ENCODE measurements around the gene CEACAM16.

The CEACAM16 gene

DNA sequence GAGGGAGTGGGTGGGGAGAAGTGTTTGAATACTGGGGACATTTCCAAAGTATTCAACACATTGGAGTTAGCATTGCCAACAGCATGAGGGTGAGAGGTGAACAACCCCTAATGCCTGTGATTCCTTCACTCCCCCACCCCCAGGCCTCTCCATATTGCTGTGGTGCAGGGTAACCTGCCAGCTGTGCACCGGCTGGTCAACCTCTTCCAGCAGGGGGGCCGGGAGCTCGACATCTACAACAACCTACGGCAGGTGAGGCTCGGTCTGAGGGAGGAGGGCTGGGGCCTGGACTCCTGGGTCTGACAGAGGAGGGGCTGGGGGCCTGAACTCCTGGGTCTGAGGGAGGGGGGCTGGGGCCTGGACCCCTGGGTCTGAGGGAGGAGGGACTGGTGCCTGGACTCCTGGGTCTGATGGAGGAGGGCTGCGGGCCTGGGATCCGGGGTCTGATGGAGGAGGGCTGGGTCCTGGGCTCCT, 57.2 kb downstream of the CEACAM16 start:
- Histone ChIP-seq H3K27me3 (ENCODE audit: insufficient read depth, poor library complexity, severe bottlenecking) (no peaks in the 10 kb centered on the region), H3K4me3 (replicated peaks; ENCODE audit: insufficient read depth, low read length) (no peak overlapping the region), H3K27ac (replicated peaks) (no peak overlapping the region)
- DNase-seq (ENCODE audit: low read depth in 1 of 2, low spot score in 1 of 2), result no peak
- no peak for TF ChIP-seq CTCF (IDR thresholded peaks at IDR 0.05; ENCODE audit: insufficient read depth, low read length)
- no peak for TF ChIP-seq SPI1 (IDR thresholded peaks at IDR 0.05; ENCODE audit: borderline replicate concordance, low read depth)
- no peak for TF ChIP-seq POLR2AphosphoS5 (IDR thresholded peaks at IDR 0.05; ENCODE audit: low read depth)
- TF ChIP-seq REST (IDR thresholded peaks at IDR 0.05; ENCODE audit: insufficient replicate concordance, low read depth), result no peak
- TF ChIP-seq GABPA (IDR thresholded peaks at IDR 0.05; ENCODE audit: low read depth), result no peak

DNA sequence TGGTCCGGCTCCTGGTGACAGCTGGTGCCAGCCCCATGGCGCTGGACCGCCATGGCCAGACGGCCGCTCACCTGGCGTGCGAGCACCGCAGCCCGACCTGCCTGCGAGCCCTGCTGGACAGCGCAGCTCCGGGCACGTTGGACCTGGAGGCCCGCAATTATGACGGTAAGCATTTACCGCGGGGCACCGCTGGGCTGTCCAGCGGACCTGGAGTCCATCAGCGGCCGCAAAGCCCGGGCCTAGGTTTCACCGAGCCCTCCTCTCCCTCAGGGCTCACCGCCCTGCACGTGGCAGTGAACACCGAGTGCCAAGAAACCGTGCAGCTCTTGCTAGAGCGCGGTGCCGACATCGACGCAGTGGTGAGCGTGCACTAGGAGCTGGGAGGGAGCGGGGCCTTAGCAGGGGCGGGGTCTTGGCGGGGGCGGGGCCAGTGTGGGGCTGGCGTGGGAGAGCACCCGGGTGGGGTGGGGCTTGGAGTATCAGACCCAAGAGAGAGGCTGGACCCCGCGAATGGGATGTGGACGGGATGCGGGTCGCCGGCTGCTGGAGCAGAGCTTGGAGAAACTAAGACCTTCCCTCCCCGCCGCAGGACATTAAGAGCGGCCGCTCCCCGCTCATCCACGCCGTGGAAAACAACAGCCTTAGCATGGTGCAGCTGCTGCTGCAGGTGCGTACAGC, 58.2 kb downstream of the CEACAM16 start:
- no peak for DNase-seq (ENCODE audit: low read depth in 1 of 2, low spot score in 1 of 2)
- no peak for TF ChIP-seq CTCF (IDR thresholded peaks at IDR 0.05; ENCODE audit: insufficient read depth, low read length)
- TF ChIP-seq POLR2AphosphoS5 (IDR thresholded peaks at IDR 0.05; ENCODE audit: low read depth), result no peak
- TF ChIP-seq REST (IDR thresholded peaks at IDR 0.05; ENCODE audit: insufficient replicate concordance, low read depth), result no peak
- TF ChIP-seq GABPA (IDR thresholded peaks at IDR 0.05; ENCODE audit: low read depth), result no peak
- no peak for TF ChIP-seq SPI1 (IDR thresholded peaks at IDR 0.05; ENCODE audit: borderline replicate concordance, low read depth)
- H3K27ac ChIP-seq (replicated peaks), result no peak overlapping the region

GRCh38 chr19:44757735-44758505, 59.0 kb downstream of the CEACAM16 start:
- TF ChIP-seq CTCF (IDR thresholded peaks at IDR 0.05; ENCODE audit: insufficient read depth, low read length) (no peak), REST (IDR thresholded peaks at IDR 0.05; ENCODE audit: insufficient replicate concordance, low read depth) (no peak), SPI1 (IDR thresholded peaks at IDR 0.05; ENCODE audit: borderline replicate concordance, low read depth) (no peak), GABPA (IDR thresholded peaks at IDR 0.05; ENCODE audit: low read depth) (no peak), POLR2AphosphoS5 (IDR thresholded peaks at IDR 0.05; ENCODE audit: low read depth) (no peak)
- no peak for DNase-seq (ENCODE audit: low read depth in 1 of 2, low spot score in 1 of 2)
- no peak overlapping the region for H3K4me3 ChIP-seq (replicated peaks; ENCODE audit: insufficient read depth, low read length)
- H3K27ac ChIP-seq (replicated peaks), result no peak overlapping the region
- no peaks in the 10 kb centered on the region for H3K27me3 ChIP-seq (ENCODE audit: insufficient read depth, poor library complexity, severe bottlenecking)

More for the DNA sequence above, 58.2 kb downstream of the CEACAM16 start:
- Histone ChIP-seq H3K4me3 (replicated peaks; ENCODE audit: insufficient read depth, low read length) (no peak overlapping the region), H3K27me3 (ENCODE audit: insufficient read depth, poor library complexity, severe bottlenecking) (no peaks in the 10 kb centered on the region)
